Esophagus (tissue), 2 donors: ENCODE measurements around the gene SF3B3. TPM values are rescaled to one million over a fixed set of nuclear protein-coding genes. Genes with fewer than 3 reads are reported as not detected.

Experiments
- H3K27ac ChIP-seq, 2 donors: one replicate each; pipeline ENCODE4 v1.5.1; 2013; ENCODE audit warnings: low read depth in 2 of 2, mild to moderate bottlenecking in 2 of 2, inconsistent platforms in 1 of 2, low read length in 1 of 2, moderate library complexity in 1 of 2
- H3K27me3 ChIP-seq, 2 donors: one replicate each; pipeline ENCODE4 v1.6.1; 2013; ENCODE audit warnings: low read length in 2 of 2, control low read depth in 1 of 2, mild to moderate bottlenecking in 1 of 2; ENCODE audit not compliant: insufficient read depth in 2 of 2, control insufficient read depth in 1 of 2
- H3K36me3 ChIP-seq, 2 donors: one replicate each; pipeline ENCODE4 v1.6.1; 2013; ENCODE audit warnings: low read length in 1 of 2; ENCODE audit not compliant: control insufficient read depth in 2 of 2, insufficient read depth in 2 of 2
- H3K4me1 ChIP-seq, 2 donors: one replicate each; pipeline ENCODE4 v1.6.1; 2013; ENCODE audit warnings: low read length in 1 of 2; ENCODE audit not compliant: control insufficient read depth in 2 of 2, insufficient read depth in 2 of 2
- H3K4me3 ChIP-seq, 2 donors: one replicate each; pipeline ENCODE4 v1.5.1; 2013; ENCODE audit warnings: low read length in 2 of 2, mild to moderate bottlenecking in 2 of 2, low read depth in 1 of 2, moderate library complexity in 1 of 2
- H3K9me3 ChIP-seq, 2 donors: one replicate each; pipeline ENCODE4 v1.6.1; 2013; ENCODE audit warnings: mild to moderate bottlenecking in 2 of 2, low read depth in 1 of 2, low read length in 1 of 2, moderate library complexity in 1 of 2; ENCODE audit not compliant: control insufficient read depth in 2 of 2, insufficient read depth in 1 of 2
- WGBS, 2 donors: extraction: QIAGEN DNeasy Blood & Tissue Kit; methylation state at CpG; one replicate each; pipeline ENCODE4 v1.1.7; 2013; 5-methylcytosine and 5-hydroxymethylcytosine counted together
- polyA plus RNA-seq, 2 donors: library from polyadenylated mRNA; stranded (reverse); fragments of 200-250 nt; gene quantifications; one replicate each; pipeline ENCODE4 v1.2.3, GENCODE V29; 2013
- donor health status: healthy with polysubstance abuse.
- donor health status: Bipolar disorder and iron deficiency.

SF3B3 gene
- polyA plus RNA-seq, 2 donors = 114 to 129 TPM

GRCh38 chr16:70572926-70573270 lies 49.3 kb downstream of the SF3B3 start:
- H3K4me1 ChIP-seq = peaks cover 2% of the 10 kb centered on the region in 2 donors

GRCh38 chr16:70573451-70574121 lies 50.0 kb downstream of the SF3B3 start:
- Histone ChIP-seq H3K4me3 (no peak overlapping the region), H3K9me3 (no peaks in the 10 kb centered on the region), H3K27ac (peak overlapping the region; percentile 50 to 60), H3K4me1 (peaks cover 2% of the 10 kb centered on the region in 2 donors), H3K27me3 (no peaks in the 10 kb centered on the region), H3K36me3 (peaks cover 19 to 36% of the 10 kb centered on the region in 2 donors)
- 54 to 63% methylated on average over 5 of the region's 5 CpGs for WGBS, 2 donors

More at GRCh38 chr16:70572926-70573270, 49.3 kb downstream of the SF3B3 start:
- 67 to 73% methylated on average over 2 of the region's 2 CpGs for WGBS, 2 donors
- H3K27ac ChIP-seq = peak overlapping the region in 1 of 2 donors; percentile 50
- H3K27me3 ChIP-seq = no peaks in the 10 kb centered on the region
- no peaks in the 10 kb centered on the region for H3K9me3 ChIP-seq
- no peak overlapping the region for H3K4me3 ChIP-seq
- peaks cover 19 to 38% of the 10 kb centered on the region in 2 donors for H3K36me3 ChIP-seq

DNA sequence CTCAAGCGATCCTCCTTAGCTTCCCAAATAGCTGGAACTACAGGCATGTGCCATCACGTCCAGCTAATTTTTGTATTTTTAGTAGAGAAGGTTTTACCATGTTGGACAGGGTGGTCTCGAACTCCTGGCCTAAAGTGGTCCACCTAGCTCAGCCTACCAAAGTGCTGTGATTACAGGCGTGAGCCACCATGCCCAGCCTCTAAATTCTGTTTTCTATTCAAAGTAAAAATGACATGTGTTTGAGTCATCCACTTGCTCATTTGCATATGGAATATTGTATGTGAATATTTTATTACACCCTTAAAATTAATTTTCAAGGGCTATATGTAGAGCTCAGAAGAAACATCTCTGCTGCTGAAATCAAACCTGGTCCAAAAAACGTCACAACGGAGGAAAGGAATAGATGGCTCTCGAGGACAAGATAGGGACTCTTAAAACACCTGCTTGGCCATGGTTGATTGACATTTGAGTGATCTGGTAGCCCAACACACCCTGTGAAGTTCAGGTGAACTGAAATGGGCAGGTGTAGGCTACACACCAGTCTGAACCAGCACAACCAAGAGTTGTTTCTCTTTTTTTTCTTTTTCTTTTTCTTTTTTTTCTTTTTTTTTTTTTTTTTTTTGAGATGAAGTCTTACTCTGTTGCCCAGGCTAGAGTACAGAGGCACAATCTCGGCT lies 51.1 kb downstream of the SF3B3 start:
- peak overlapping the region; percentile 37 to 67 for H3K27ac ChIP-seq
- H3K4me3 ChIP-seq = no peak overlapping the region
- 86 to 87% methylated on average over 8 of the region's 8 CpGs for WGBS, 2 donors
- H3K9me3 ChIP-seq = no peaks in the 10 kb centered on the region
- H3K36me3 ChIP-seq = peaks cover 12 to 27% of the 10 kb centered on the region in 2 donors
- peaks cover 5 to 7% of the 10 kb centered on the region in 2 donors for H3K4me1 ChIP-seq
- H3K27me3 ChIP-seq = no peaks in the 10 kb centered on the region

- peaks cover 7% of the 10 kb centered on the region in 2 donors for H3K4me1 ChIP-seq
- 88 to 89% methylated on average over 7 of the region's 7 CpGs for WGBS, 2 donors
- H3K9me3 ChIP-seq = no peaks in the 10 kb centered on the region
- peak overlapping the region in 1 of 2 donors; percentile 16 for H3K27ac ChIP-seq
- H3K27me3 ChIP-seq = no peaks in the 10 kb centered on the region
- H3K36me3 ChIP-seq = peaks cover 12 to 24% of the 10 kb centered on the region in 2 donors
- H3K4me3 ChIP-seq = no peak overlapping the region
Observed at GRCh38 chr16:70575376-70575775, 51.8 kb downstream of the SF3B3 start.

- H3K4me3 ChIP-seq = no peak overlapping the region
- 49 to 51% methylated on average over 10 of the region's 10 CpGs for WGBS, 2 donors
- H3K4me1 ChIP-seq = peaks cover 7% of the 10 kb centered on the region in 2 donors
- H3K36me3 ChIP-seq = peaks cover 4 to 13% of the 10 kb centered on the region in 2 donors
- H3K27ac ChIP-seq = peak overlapping the region in 1 of 2 donors; percentile 47
- H3K27me3 ChIP-seq = no peaks in the 10 kb centered on the region
- no peaks in the 10 kb centered on the region for H3K9me3 ChIP-seq
Observed at GRCh38 chr16:70576431-70577255, 53.0 kb downstream of the SF3B3 start.

GRCh38 chr16:70577256-70577698 lies 53.7 kb downstream of the SF3B3 start:
- Histone ChIP-seq H3K9me3 (no peaks in the 10 kb centered on the region), H3K4me3 (no peak overlapping the region), H3K27ac (peak overlapping the region in 1 of 2 donors; percentile 24), H3K36me3 (peaks cover 4 to 7% of the 10 kb centered on the region in 2 donors), H3K27me3 (no peaks in the 10 kb centered on the region), H3K4me1 (peaks cover 7 to 10% of the 10 kb centered on the region in 2 donors)
- 44 to 50% methylated on average over 9 of the region's 9 CpGs for WGBS, 2 donors

DNA sequence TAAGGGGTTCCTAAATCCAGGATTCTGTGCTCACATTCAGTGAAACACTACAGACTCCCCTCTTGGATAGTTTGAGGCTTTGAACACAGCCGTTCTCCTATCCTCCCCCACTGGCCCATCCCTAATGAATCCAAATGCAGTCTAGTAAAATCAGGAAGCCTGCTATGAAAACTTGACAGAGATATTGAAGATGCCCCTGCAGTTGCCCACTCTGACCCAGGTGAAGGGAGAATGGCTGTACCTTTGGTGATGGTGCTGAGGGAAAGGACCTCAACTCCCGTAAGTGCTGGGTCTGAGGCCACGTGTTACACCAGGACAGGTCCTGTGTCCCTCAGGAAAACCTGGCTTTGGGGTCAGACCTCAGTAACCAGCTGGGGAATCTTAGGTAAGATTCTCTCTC lies 54.4 kb downstream of the SF3B3 start:
- H3K4me3 ChIP-seq = no peak overlapping the region
- peaks cover 8 to 9% of the 10 kb centered on the region in 2 donors for H3K4me1 ChIP-seq
- H3K27ac ChIP-seq = no peak overlapping the region
- WGBS, 2 donors = 76 to 77% methylated on average over 3 of the region's 3 CpGs
- H3K27me3 ChIP-seq = no peaks in the 10 kb centered on the region
- H3K36me3 ChIP-seq = peaks cover 0 to 4% of the 10 kb centered on the region in 2 donors
- H3K9me3 ChIP-seq = no peaks in the 10 kb centered on the region

DNA sequence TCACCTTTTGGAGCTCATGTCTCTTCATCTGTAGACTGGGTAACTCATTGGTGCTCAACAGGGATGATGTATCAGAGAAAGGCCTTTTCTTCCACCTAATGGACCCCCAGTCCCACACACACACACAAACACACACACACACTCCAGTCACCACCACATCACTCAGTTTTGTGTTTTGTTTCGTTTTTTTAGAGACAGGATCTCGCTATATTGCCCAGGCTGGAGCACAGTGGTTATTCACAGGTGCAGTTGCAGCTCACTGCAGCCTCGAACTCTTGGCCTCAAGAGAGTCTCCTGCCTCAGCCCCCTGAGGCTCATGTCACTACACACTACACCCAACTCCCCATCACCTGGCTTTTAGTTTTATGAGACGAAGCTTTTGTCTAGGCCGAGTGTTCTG lies 55.6 kb downstream of the SF3B3 start:
- peak overlapping the region in 1 of 2 donors; percentile 90 for H3K27ac ChIP-seq
- H3K4me1 ChIP-seq = peaks cover 8 to 13% of the 10 kb centered on the region in 2 donors
- no peaks in the 10 kb centered on the region for H3K36me3 ChIP-seq
- WGBS, 2 donors = 73 to 81% methylated on average over 5 of the region's 5 CpGs
- no peaks in the 10 kb centered on the region for H3K9me3 ChIP-seq
- no peaks in the 10 kb centered on the region for H3K27me3 ChIP-seq
- H3K4me3 ChIP-seq = peak overlapping the region in 1 of 2 donors; percentile 46
